ENCODE data around the gene ADGRG4.
"Not testable (repeated sequence)": the region's sequence is repeated elsewhere in the genome, so short reads cannot be mapped to it uniquely, and the experiment has no call there.

ADGRG4 gene

DNA sequence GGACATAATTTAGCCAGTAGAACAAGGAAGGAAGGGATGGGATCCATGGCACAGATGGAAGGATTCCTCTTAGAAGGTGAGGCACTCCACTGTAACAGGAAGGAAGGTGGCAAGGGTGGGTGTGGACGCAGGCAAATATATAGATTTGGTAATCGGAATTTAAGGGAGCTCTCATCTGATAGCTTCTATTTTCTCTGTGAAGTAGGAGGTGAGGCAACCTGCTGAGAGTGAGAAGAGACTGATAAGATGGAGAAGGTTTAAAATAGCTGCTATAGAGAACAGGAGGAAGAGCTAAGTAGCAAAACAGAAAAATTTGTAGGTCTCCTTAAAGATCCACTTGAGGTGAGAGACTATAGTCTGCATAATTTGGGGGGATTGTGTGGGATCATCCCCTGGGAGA lies 125.2 kb downstream of the ADGRG4 start:
- no peaks in the 10 kb centered on the region for H3K36me3 ChIP-seq (ENCODE audit: insufficient read depth, low read length)
- H3K27ac ChIP-seq (ENCODE audit: low read depth, low read length), result no peak overlapping the region
- H3K4me1 ChIP-seq (ENCODE audit: control insufficient read depth, insufficient read depth, low read length, unreplicated experiment), result no peaks in the 10 kb centered on the region
- no peak overlapping the region for H2AFZ ChIP-seq (ENCODE audit: low read length, unreplicated experiment)
- no peaks in the 10 kb centered on the region for H3K27me3 ChIP-seq (ENCODE audit: insufficient read depth, low read length)
- no peaks in the 10 kb centered on the region for H3K79me2 ChIP-seq (ENCODE audit: control insufficient read depth, insufficient read depth, low read length, unreplicated experiment)
- H3K4me3 ChIP-seq (ENCODE audit: low read depth, low read length), result no peak overlapping the region

DNA sequence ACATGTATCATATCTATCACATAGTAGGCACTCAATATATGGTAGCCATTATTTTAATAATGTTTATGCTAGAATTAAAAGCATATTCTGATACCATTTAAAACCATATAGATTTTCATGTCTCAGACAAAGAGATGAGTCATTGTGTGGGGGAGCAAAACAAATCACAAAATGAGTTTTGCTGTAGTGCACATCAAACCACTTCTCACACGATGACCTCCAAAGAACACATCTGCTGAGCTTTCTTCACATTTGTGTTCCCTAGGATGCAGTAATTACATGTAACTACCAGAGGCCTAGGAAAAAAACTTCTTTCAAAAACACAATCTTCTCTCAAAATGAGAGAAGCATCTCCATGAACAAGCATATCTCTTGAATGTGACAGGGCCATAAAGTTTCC lies 130.9 kb downstream of the ADGRG4 start:
- no peak overlapping the region for H3K4me3 ChIP-seq (ENCODE audit: low read depth, low read length)
- no peaks in the 10 kb centered on the region for H3K27me3 ChIP-seq (ENCODE audit: insufficient read depth, low read length)
- H3K27ac ChIP-seq (ENCODE audit: low read depth, low read length), result no peak overlapping the region
- no peaks in the 10 kb centered on the region for H3K36me3 ChIP-seq (ENCODE audit: insufficient read depth, low read length)
- H3K79me2 ChIP-seq (ENCODE audit: control insufficient read depth, insufficient read depth, low read length, unreplicated experiment), result no peaks in the 10 kb centered on the region
- no peak overlapping the region for H2AFZ ChIP-seq (ENCODE audit: low read length, unreplicated experiment)
- H3K4me1 ChIP-seq (ENCODE audit: control insufficient read depth, insufficient read depth, low read length, unreplicated experiment), result no peaks in the 10 kb centered on the region

DNA sequence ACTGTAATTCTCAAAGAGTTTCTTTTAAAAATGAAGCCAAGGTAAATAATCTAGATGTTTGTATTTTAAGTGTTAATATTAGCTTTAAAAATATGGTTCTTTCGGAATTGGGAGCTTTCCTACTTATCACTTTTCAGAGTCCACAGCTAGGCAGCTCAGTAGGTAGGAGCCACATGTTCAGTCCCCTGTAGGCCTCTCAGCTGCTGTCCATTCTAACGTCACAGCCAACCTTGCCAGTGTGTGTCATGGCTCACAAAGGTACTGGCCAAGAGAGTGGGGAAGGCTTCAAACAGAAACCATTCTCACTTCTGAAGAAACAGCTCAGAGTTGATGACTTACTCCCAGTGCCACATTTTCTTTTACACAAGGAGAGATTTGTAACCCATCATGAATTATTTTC lies 137.0 kb downstream of the ADGRG4 start:
- Histone ChIP-seq H3K4me3 (ENCODE audit: low read depth, low read length) (no peak overlapping the region), H3K36me3 (ENCODE audit: insufficient read depth, low read length) (no peaks in the 10 kb centered on the region), H3K79me2 (ENCODE audit: control insufficient read depth, insufficient read depth, low read length, unreplicated experiment) (no peaks in the 10 kb centered on the region), H3K27ac (ENCODE audit: low read depth, low read length) (no peak overlapping the region), H3K27me3 (ENCODE audit: insufficient read depth, low read length) (no peaks in the 10 kb centered on the region), H2AFZ (ENCODE audit: low read length, unreplicated experiment) (no peak overlapping the region), H3K4me1 (ENCODE audit: control insufficient read depth, insufficient read depth, low read length, unreplicated experiment) (no peaks in the 10 kb centered on the region)

DNA sequence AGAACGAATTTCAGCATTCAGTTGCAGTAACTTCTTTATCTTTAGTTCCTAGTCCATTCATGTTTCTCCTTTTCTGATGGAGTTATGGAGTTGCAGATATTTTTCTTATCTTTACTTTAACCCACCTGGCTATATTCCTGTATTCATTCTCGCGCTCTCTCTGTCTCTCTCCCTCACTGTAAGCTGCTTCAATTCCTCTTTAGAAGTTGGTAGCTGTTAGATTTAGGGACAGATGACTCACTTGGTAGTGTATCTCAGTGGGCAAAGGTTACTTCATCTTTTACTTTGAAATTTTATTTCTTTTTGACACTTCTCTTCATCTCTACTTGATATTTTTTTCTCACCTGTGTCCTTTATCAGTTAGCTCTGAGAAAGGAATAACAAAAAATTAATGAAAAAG lies 137.4 kb downstream of the ADGRG4 start:
- Histone ChIP-seq H3K4me3 (ENCODE audit: low read depth, low read length) (no peak overlapping the region), H3K4me1 (ENCODE audit: control insufficient read depth, insufficient read depth, low read length, unreplicated experiment) (no peaks in the 10 kb centered on the region), H3K27me3 (ENCODE audit: insufficient read depth, low read length) (no peaks in the 10 kb centered on the region)

DNA sequence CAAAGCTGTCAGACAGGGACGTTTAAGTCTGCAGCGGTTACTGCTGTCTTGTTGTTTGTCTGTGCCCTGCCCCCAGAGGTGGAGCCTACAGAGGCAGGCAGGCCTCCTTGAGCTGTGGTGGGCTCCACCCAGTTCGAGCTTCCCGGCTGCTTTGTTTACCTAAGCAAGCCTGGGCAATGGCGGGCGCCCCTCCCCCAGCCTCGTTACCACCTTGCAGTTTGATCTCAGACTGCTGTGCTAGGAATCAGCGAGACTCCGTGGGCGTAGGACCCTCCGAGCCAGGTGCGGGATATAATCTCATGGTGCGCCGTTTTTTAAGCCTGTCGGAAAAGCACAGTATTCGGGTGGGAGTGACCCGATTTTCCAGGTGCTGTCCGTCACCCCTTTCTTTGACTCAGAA lies 144.9 kb downstream of the ADGRG4 start:
- not testable (repeated sequence) for H3K27me3 ChIP-seq (ENCODE audit: insufficient read depth, low read length); H3K27ac ChIP-seq (ENCODE audit: low read depth, low read length); H2AFZ ChIP-seq (ENCODE audit: low read length, unreplicated experiment); H3K36me3 ChIP-seq (ENCODE audit: insufficient read depth, low read length); H3K4me3 ChIP-seq (ENCODE audit: low read depth, low read length); H3K4me1 ChIP-seq (ENCODE audit: control insufficient read depth, insufficient read depth, low read length, unreplicated experiment); H3K79me2 ChIP-seq (ENCODE audit: control insufficient read depth, insufficient read depth, low read length, unreplicated experiment)

More for the DNA sequence above, 137.4 kb downstream of the ADGRG4 start:
- no peak overlapping the region for H3K27ac ChIP-seq (ENCODE audit: low read depth, low read length)
- H2AFZ ChIP-seq (ENCODE audit: low read length, unreplicated experiment), result no peak overlapping the region
- no peaks in the 10 kb centered on the region for H3K36me3 ChIP-seq (ENCODE audit: insufficient read depth, low read length)
- H3K79me2 ChIP-seq (ENCODE audit: control insufficient read depth, insufficient read depth, low read length, unreplicated experiment), result no peaks in the 10 kb centered on the region

DNA sequence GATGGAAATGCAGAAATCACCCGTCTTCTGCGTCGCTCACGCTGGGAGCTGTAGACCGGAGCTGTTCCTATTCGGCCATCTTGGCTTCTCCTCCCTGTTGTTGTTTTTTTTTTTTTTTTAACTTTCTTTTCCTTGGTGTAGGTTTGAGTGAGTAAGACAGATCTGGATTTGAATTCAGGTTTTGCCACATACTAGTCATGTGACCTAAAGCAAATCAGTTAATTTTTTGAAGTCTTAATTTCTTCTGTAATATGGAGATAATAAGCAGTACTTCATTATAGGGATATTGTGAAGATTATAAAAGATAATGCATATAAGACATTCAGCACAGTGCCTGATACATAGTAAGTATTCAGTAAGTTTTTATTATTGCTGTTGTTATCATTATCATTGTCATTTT lies 145.4 kb downstream of the ADGRG4 start:
- H3K36me3 ChIP-seq (ENCODE audit: insufficient read depth, low read length), result no peaks in the 10 kb centered on the region
- H3K4me1 ChIP-seq (ENCODE audit: control insufficient read depth, insufficient read depth, low read length, unreplicated experiment), result no peaks in the 10 kb centered on the region
- H3K79me2 ChIP-seq (ENCODE audit: control insufficient read depth, insufficient read depth, low read length, unreplicated experiment), result no peaks in the 10 kb centered on the region
- H3K27me3 ChIP-seq (ENCODE audit: insufficient read depth, low read length), result no peaks in the 10 kb centered on the region
- H3K4me3 ChIP-seq (ENCODE audit: low read depth, low read length), result no peak overlapping the region
- H2AFZ ChIP-seq (ENCODE audit: low read length, unreplicated experiment), result no peak overlapping the region
- H3K27ac ChIP-seq (ENCODE audit: low read depth, low read length), result no peak overlapping the region

DNA sequence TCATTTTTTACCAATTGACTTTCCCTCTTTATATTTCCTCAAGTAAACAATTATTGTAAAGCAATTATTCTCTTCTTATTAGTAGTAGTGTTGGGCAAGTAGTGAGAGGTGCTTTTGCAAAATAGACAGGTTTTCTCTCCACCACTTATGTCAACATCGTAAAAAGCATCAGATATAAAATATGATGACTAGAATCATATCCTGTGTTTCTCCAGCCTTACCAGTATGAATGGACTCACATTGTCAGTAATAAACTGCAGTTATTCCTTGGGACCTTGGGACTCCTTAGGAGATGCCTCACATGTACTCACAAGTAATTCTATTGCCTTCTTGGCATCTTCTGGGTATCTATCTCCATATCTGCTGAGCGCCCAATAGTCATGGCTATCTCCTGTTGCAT lies 146.5 kb downstream of the ADGRG4 start:
- no peaks in the 10 kb centered on the region for H3K36me3 ChIP-seq (ENCODE audit: insufficient read depth, low read length)
- no peak overlapping the region for H2AFZ ChIP-seq (ENCODE audit: low read length, unreplicated experiment)
- no peak overlapping the region for H3K27ac ChIP-seq (ENCODE audit: low read depth, low read length)
- no peaks in the 10 kb centered on the region for H3K4me1 ChIP-seq (ENCODE audit: control insufficient read depth, insufficient read depth, low read length, unreplicated experiment)
- H3K27me3 ChIP-seq (ENCODE audit: insufficient read depth, low read length), result no peaks in the 10 kb centered on the region
- no peak overlapping the region for H3K4me3 ChIP-seq (ENCODE audit: low read depth, low read length)
- H3K79me2 ChIP-seq (ENCODE audit: control insufficient read depth, insufficient read depth, low read length, unreplicated experiment), result no peaks in the 10 kb centered on the region

DNA sequence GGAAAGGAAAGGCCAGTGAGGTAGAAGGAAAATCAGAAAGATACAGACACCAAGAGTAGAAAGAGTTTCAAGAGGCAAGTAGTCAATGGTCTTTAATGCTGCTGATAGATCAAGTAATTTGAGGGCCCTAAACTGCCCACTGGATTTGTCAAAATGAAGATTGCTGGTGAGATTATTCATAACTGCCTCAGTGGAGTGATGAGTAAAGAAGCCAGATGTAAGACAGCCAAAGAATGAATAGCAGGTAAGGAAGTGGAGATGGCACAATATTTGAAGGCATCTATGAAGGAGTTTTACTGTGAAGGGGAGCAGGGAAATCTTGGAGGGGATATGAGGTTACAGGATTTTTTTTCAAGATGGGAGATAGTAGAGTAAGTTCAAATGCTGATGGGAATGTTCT lies 147.2 kb downstream of the ADGRG4 start:
- Histone ChIP-seq H3K79me2 (ENCODE audit: control insufficient read depth, insufficient read depth, low read length, unreplicated experiment) (no peaks in the 10 kb centered on the region), H3K27me3 (ENCODE audit: insufficient read depth, low read length) (no peaks in the 10 kb centered on the region), H2AFZ (ENCODE audit: low read length, unreplicated experiment) (no peak overlapping the region), H3K4me3 (ENCODE audit: low read depth, low read length) (no peak overlapping the region), H3K4me1 (ENCODE audit: control insufficient read depth, insufficient read depth, low read length, unreplicated experiment) (no peaks in the 10 kb centered on the region), H3K36me3 (ENCODE audit: insufficient read depth, low read length) (no peaks in the 10 kb centered on the region), H3K27ac (ENCODE audit: low read depth, low read length) (no peak overlapping the region)

DNA sequence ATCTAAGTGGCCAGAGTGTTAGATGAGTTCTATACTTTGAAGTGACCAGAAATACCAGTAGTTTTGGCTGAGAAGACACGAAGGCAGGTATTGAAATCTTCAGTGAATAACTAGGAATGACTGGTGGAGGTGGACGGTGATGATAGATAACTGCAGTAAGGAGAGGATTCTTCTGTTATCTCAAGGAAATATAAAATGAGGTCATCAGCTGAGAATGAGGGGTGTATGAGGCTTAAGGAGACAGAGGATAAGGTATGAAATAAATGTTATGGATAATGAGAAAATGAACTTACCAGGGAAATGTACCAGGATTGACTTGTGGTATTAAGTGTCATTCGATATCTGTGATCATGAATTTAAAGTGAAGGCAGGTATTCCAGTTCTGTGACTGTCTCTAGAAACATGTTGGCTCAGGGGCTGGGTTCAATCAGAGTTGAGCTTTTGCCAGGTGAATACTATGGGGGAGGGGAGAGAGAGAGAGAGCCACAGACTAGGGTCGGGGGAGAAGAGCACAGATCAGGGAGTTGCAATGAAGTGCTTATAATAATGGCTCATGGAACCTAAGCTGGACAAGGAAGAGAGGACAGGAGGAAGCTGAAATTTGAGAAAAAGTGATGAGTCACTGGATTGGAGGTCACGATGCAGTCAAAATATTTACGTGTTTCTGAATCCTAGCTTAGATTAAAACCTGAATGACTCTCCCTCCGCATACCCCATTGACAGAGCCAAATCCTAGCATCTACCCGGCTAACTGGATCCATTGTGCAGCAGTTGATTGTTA lies 149.5 kb downstream of the ADGRG4 start:
- Histone ChIP-seq H3K4me1 (ENCODE audit: control insufficient read depth, insufficient read depth, low read length, unreplicated experiment) (no peaks in the 10 kb centered on the region), H3K36me3 (ENCODE audit: insufficient read depth, low read length) (no peaks in the 10 kb centered on the region), H3K79me2 (ENCODE audit: control insufficient read depth, insufficient read depth, low read length, unreplicated experiment) (no peaks in the 10 kb centered on the region), H3K27ac (ENCODE audit: low read depth, low read length) (no peak overlapping the region), H2AFZ (ENCODE audit: low read length, unreplicated experiment) (no peak overlapping the region), H3K4me3 (ENCODE audit: low read depth, low read length) (no peak overlapping the region), H3K27me3 (ENCODE audit: insufficient read depth, low read length) (no peaks in the 10 kb centered on the region)

DNA sequence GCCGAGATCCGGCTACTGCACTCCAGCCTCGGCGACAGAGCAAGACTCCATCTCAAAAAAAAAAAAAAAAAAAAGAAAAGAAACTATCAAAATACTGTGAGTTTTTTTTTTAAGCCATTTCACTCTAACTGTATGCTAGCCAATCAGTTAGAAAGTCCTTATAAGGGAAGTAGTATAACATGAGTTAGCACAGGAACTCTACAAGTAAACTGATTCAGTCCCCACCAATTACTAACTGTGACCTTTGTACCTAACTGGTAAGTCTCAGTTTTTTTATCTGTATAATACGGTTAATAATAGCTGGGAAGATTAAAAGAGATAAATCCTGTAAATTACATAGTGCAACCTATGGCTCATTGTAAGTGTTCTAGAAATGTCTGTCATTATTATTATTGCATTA lies 151.9 kb downstream of the ADGRG4 start:
- Histone ChIP-seq H3K4me1 (ENCODE audit: control insufficient read depth, insufficient read depth, low read length, unreplicated experiment) (no peaks in the 10 kb centered on the region), H3K27me3 (ENCODE audit: insufficient read depth, low read length) (no peaks in the 10 kb centered on the region), H2AFZ (ENCODE audit: low read length, unreplicated experiment) (no peak overlapping the region), H3K79me2 (ENCODE audit: control insufficient read depth, insufficient read depth, low read length, unreplicated experiment) (no peaks in the 10 kb centered on the region), H3K36me3 (ENCODE audit: insufficient read depth, low read length) (no peaks in the 10 kb centered on the region), H3K27ac (ENCODE audit: low read depth, low read length) (no peak overlapping the region), H3K4me3 (ENCODE audit: low read depth, low read length) (no peak overlapping the region)

DNA sequence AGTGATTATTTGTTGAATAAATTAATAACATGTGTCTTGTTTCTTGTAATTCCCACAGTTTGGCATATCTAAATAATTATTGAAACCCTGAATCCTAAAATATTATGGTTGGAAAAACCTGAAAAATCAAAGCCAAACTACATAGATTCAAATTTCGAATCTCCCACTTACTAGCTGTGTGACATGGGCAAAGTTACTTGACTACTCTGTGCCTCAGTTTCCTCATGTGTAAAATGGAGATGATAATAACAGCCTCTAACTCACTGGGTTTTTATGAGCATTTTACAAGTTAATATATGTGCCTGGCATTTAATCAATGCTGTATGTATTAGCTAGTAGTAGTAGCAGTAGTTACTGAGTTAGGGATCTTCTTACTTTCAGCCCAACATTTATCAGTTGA lies 152.4 kb downstream of the ADGRG4 start:
- no peaks in the 10 kb centered on the region for H3K36me3 ChIP-seq (ENCODE audit: insufficient read depth, low read length)
- no peak overlapping the region for H3K4me3 ChIP-seq (ENCODE audit: low read depth, low read length)
- H3K79me2 ChIP-seq (ENCODE audit: control insufficient read depth, insufficient read depth, low read length, unreplicated experiment), result no peaks in the 10 kb centered on the region
- no peak overlapping the region for H2AFZ ChIP-seq (ENCODE audit: low read length, unreplicated experiment)
- no peak overlapping the region for H3K27ac ChIP-seq (ENCODE audit: low read depth, low read length)
- no peaks in the 10 kb centered on the region for H3K27me3 ChIP-seq (ENCODE audit: insufficient read depth, low read length)
- H3K4me1 ChIP-seq (ENCODE audit: control insufficient read depth, insufficient read depth, low read length, unreplicated experiment), result no peaks in the 10 kb centered on the region

All from ACC112 (cell line).